C4-2B (cell line): ENCODE data around the gene PBX1.

Experiments used
- H3K27ac ChIP-seq: fragments of 450-650 bp; 2 replicates; pipeline ENCODE4 v1.5.1; 2017
- CTCF ChIP-seq: fragments of 450-650 bp; conservative IDR thresholded peaks from 2 replicates; pipeline ENCODE4 v1.5.1; 2017; ENCODE audit warnings: mild to moderate bottlenecking
- ZFX ChIP-seq: fragments of 450-650 bp; IDR thresholded peaks from 2 replicates; pipeline ENCODE4 v1.6.1; 2017

PBX1 gene

GRCh38 chr1:164678136-164678700 lies 119.2 kb downstream of the PBX1 start:
- TF ChIP-seq CTCF: no peak
- no peak for TF ChIP-seq ZFX

GRCh38 chr1:164682570-164682969 lies 123.6 kb downstream of the PBX1 start:
- no peak overlapping the region for H3K27ac ChIP-seq
- TF ChIP-seq CTCF: no peak
- no peak for TF ChIP-seq ZFX

More at GRCh38 chr1:164678136-164678700, 119.2 kb downstream of the PBX1 start:
- no peak overlapping the region for H3K27ac ChIP-seq

GRCh38 chr1:164683235-164683634 lies 124.3 kb downstream of the PBX1 start:
- no peak for TF ChIP-seq CTCF
- TF ChIP-seq ZFX: no peak
- H3K27ac ChIP-seq: no peak overlapping the region

DNA sequence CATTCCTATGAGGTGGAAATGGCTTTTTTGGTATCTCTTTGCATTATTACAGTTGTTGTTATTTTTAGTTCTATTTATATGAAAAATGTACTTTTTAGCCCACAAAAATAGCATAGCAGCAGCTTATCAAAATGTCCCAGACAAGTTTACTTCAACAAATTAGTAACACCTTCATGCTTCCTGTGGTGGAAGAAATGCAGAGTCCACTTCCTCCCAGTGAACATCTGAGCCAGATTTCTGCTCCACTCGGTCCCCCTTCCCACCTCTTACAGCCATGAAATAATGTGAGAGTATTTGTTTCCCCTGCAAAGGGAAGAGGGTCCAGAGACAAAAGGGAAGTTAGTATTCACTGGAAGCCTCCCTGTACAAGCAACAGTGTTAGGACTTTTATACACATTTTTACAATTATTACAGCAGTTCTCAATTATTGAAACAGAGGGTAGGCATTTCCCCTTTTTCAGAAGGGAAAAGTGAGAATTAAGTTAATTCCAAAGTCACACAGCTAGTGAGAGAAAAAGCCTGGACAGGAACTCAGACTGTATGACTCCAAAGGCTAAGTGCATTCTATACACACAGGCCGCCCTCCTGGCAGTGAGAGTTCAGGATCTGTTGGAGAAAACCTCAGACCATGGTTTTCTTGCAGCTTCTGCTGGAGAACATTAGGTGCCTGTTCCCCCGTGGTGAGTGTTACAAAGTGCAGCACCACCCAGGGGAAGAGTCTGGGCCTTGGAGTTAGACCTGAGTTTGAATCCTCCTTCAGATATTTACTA lies 126.5 kb downstream of the PBX1 start:
- TF ChIP-seq ZFX: no peak
- no peak overlapping the region for H3K27ac ChIP-seq

GRCh38 chr1:164687777-164688176 lies 128.8 kb downstream of the PBX1 start:
- no peak for TF ChIP-seq ZFX
- TF ChIP-seq CTCF: no peak
- H3K27ac ChIP-seq: no peak overlapping the region

GRCh38 chr1:164688791-164689190 lies 129.8 kb downstream of the PBX1 start:
- TF ChIP-seq CTCF (no peak), ZFX (no peak)

GRCh38 chr1:164689672-164690511 lies 130.9 kb downstream of the PBX1 start:
- TF ChIP-seq ZFX (no peak), CTCF (no peak)
- no peak overlapping the region for H3K27ac ChIP-seq

More at GRCh38 chr1:164688791-164689190, 129.8 kb downstream of the PBX1 start:
- no peak overlapping the region for H3K27ac ChIP-seq
